GM12872 (cell line): ENCODE measurements around the gene GSAP.

Experiments
- TF ChIP-seq, protein P1 (sequence below): IDR thresholded peaks from 3 replicates; pipeline ENCODE4 v1.5.1; 2011; ENCODE audit warnings: low read depth, mild to moderate bottlenecking, low read length, moderate library complexity; ENCODE audit not compliant: insufficient read depth

The GSAP gene

DNA sequence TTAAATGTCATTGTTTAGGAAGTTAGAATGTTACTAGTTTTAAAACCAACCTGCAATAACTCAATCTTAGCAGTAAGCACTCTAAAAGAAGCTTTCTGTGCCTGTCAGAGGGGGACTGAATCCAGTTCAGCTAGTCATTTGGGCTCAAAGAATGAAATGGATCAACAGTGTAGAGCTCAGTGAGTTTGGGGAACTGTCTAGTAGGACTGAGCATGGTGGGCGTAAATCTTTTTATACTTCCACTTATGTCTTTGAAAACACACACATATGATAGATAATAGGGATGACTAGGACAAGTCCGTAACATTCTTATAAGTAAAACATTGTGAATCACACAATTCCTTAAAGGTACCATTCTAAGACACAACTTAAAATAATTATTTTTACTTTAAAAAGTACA is 11.5 kb downstream of the GSAP start:
- TF ChIP-seq, protein P1, sequence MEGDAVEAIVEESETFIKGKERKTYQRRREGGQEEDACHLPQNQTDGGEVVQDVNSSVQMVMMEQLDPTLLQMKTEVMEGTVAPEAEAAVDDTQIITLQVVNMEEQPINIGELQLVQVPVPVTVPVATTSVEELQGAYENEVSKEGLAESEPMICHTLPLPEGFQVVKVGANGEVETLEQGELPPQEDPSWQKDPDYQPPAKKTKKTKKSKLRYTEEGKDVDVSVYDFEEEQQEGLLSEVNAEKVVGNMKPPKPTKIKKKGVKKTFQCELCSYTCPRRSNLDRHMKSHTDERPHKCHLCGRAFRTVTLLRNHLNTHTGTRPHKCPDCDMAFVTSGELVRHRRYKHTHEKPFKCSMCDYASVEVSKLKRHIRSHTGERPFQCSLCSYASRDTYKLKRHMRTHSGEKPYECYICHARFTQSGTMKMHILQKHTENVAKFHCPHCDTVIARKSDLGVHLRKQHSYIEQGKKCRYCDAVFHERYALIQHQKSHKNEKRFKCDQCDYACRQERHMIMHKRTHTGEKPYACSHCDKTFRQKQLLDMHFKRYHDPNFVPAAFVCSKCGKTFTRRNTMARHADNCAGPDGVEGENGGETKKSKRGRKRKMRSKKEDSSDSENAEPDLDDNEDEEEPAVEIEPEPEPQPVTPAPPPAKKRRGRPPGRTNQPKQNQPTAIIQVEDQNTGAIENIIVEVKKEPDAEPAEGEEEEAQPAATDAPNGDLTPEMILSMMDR = no peak

DNA sequence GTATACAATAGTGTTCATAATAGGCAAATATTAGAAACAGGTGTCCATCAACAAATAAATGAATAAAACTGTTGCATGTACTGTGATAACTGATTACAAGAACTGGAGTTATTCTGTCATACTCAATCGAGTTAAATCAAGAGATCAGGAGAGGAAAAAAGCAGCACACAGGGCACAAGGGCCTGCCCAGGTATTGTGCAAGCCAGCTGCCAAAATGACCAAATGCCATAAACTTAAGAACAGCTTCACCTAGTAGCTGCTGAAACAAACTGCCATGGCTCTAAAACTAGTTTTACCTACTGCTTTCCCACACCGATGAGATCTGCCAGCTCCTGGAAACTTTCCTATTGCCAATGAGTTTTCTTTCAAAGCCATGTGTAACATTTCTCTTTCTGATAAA is 12.2 kb downstream of the GSAP start:
- TF ChIP-seq, protein P1 = no peak

DNA sequence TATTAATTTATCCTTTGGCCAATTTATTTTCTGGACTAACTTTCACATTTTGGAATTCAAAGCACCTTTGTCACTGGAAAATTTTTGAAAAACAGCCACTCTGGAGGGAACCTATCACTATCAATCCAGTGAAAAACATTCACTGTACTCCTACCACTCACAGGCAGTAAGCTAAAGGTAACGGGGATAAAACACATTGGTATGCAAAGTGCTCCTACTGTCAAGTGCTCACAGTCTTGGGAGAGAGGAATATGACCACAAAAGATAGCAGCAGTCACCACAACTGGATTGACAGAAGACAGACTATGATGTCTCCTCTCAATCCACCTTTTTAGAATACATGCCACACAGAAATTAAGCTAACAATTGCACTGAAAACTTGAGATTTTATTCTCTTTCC is 13.3 kb downstream of the GSAP start:
- TF ChIP-seq, protein P1 = no peak

DNA sequence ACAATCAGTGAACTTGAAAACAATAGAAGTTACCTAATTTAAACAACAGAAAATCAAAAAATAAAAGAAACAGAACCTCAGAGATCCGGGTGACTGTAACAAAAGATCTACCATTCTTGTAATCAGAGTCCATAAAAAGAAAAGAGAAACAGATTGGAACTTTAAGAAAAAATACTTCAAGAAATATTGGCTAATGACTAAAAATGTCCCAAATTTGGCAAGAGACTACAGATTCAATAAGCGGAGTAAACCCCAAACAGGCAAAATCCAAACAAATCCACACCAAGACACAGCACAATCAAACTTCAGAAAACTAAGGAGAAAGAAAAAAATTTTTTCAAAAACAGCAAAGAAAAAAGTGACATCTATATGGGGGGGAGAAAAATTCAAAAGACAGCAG is 15.1 kb downstream of the GSAP start:
- TF ChIP-seq, protein P1 = no peak

DNA sequence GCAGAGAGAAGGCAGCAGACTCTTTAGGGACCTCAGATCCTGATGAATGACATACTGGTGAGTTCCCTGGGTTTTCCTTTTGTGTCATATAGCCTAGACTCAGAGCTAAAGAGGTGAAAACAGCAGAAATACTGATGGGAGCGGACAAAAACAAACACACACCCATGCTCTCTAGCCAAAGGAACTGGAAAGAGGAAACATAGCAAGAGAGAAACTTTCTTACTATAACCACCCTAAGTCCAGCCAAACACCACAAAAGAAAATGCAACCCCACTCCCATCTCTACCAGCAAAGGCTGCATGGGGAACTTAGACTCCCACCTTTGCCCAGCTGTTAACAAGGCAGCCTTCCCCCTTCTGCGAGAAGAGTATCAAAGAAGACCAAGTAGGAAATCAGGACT is 16.3 kb downstream of the GSAP start:
- TF ChIP-seq, protein P1 = no peak

DNA sequence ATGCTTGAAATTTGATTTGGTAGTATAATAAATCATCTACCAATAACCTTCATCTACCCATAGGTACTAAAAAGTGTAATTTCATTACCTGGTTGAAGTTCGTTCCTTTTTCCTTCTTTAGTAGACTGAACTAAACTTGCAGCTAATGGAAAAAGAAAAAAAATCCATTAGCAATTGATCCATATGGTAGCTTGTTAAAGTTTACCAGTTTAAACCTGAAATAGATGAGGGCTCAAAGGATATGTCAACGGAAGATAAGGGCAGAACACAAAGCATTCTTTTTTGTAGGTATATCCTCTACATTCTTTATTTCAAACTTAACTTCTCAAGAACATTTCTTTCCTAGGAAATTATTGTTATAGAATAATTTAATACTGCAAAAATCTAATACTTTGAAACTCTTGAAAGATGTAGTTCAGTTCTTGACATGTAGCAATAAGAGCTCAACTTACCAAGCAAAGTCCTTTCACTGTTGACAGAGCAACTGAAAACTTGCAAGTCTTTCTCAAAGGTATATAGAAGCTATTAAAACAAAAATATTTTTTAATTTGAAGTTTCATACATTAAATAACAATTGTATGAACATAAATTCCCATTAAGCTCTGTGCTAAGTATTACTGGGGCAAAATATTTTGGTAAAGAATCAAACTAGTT is 19.1 kb downstream of the GSAP start:
- TF ChIP-seq, protein P1 = no peak

DNA sequence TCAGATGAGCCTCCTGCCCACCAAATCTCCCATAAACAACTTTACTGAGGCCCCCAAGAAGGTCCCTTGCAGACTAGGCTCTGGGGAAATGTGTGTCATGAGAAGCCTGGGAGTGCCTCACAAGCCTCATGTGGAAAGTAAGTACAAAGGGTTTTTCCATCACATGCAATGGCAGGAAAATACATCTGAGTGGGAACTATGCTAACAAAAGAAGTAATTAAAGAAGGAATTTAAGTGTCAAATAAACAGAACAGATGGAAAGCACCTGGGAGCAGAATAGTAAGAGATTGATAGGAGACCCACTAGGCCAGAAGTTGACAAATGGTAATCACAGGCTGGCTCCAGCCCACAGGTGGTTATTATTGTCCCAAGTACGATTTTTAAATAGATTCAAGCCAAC is 20.5 kb downstream of the GSAP start:
- TF ChIP-seq, protein P1 = no peak
